HAP-1 (cell line): Measurements from ENCODE around the gene POLR1H.

Experiments used
- DNase-seq, 2 experiments: peaks; one replicate each; pipeline ENCODE4 v3.0.0-alpha.2; 2016 to 2020; ENCODE audit warnings: low spot score in 2 of 2
- H3K27me3 ChIP-seq: fragments of 250-450 bp; sonication (Bioruptor Pico); 2 replicates; pipeline ENCODE4 v1.5.1; 2020; ENCODE audit warnings: low read depth, mild to moderate bottlenecking, moderate library complexity
- H3K36me3 ChIP-seq: fragments of 250-450 bp; sonication (Bioruptor Pico); replicated peaks from 2 replicates; pipeline ENCODE4 v1.5.1; 2020; ENCODE audit warnings: mild to moderate bottlenecking
- H3K4me1 ChIP-seq: fragments of 250-450 bp; sonication (Bioruptor Pico); 2 replicates; pipeline ENCODE4 v1.5.1; 2020; ENCODE audit warnings: mild to moderate bottlenecking
- H3K4me3 ChIP-seq: fragments of 250-450 bp; sonication (Bioruptor Pico); 2 replicates; pipeline ENCODE4 v1.5.1; 2020; ENCODE audit warnings: mild to moderate bottlenecking, moderate library complexity
- H3K9me3 ChIP-seq: fragments of 250-450 bp; sonication (Bioruptor Pico); 2 replicates; pipeline ENCODE4 v1.5.1; 2020; ENCODE audit warnings: mild to moderate bottlenecking, moderate library complexity
- in situ Hi-C: fragments of 300-500 bp; cut with MboI; formaldehyde crosslinking; loops from 3 replicates; pipeline ENCODE4 v1.14.3; 2020; ENCODE audit warnings: low sequenced_read_pairs, inconsistent platforms, mixed read lengths

Gene POLR1H

GRCh38 chr6:30042476-30042875 is 18.6 kb upstream of the POLR1H start:
- in situ Hi-C loops, result no loop called here
- Histone ChIP-seq H3K27me3 (no peaks in the 10 kb centered on the region), H3K4me1 (no peaks in the 10 kb centered on the region), H3K36me3 (no peaks in the 10 kb centered on the region), H3K9me3 (no peaks in the 10 kb centered on the region), H3K4me3 (no peak overlapping the region)
- DNase-seq, result no peak

- H3K4me1 ChIP-seq, result no peaks in the 10 kb centered on the region
- no peak overlapping the region for H3K4me3 ChIP-seq
- no peaks in the 10 kb centered on the region for H3K27me3 ChIP-seq
- in situ Hi-C loops, result no loop called here
- no peak for DNase-seq
- H3K36me3 ChIP-seq, result no peaks in the 10 kb centered on the region
- H3K9me3 ChIP-seq, result no peaks in the 10 kb centered on the region
These were observed 18.2 kb upstream of the POLR1H start for GRCh38 chr6:30042914-30043313.

GRCh38 chr6:30043744-30044143 is 17.3 kb upstream of the POLR1H start:
- no peaks in the 10 kb centered on the region for H3K9me3 ChIP-seq
- in situ Hi-C loops, result no loop called here
- H3K27me3 ChIP-seq, result no peaks in the 10 kb centered on the region
- no peak overlapping the region for H3K4me3 ChIP-seq
- no peaks in the 10 kb centered on the region for H3K36me3 ChIP-seq
- no peaks in the 10 kb centered on the region for H3K4me1 ChIP-seq
- no peak for DNase-seq

- Histone ChIP-seq H3K4me1 (no peaks in the 10 kb centered on the region), H3K4me3 (no peak overlapping the region), H3K9me3 (no peaks in the 10 kb centered on the region), H3K27me3 (no peaks in the 10 kb centered on the region), H3K36me3 (no peaks in the 10 kb centered on the region)
- DNase-seq, result no peak
- in situ Hi-C loops, result no loop called here
These were observed 16.4 kb upstream of the POLR1H start for GRCh38 chr6:30044630-30045029.

- DNase-seq, result no peak
- in situ Hi-C loops, result no loop called here
- Histone ChIP-seq H3K36me3 (no peaks in the 10 kb centered on the region; the same call in 1 of the 2 replicates), H3K4me3 (no peak overlapping the region), H3K27me3 (no peaks in the 10 kb centered on the region), H3K4me1 (no peaks in the 10 kb centered on the region), H3K9me3 (no peaks in the 10 kb centered on the region)
These were observed 13.8 kb upstream of the POLR1H start for GRCh38 chr6:30047220-30047619.

- in situ Hi-C loops, result no loop called here
- H3K4me1 ChIP-seq, result no peaks in the 10 kb centered on the region
- H3K4me3 ChIP-seq, result no peak overlapping the region
These were observed 7.4 kb upstream of the POLR1H start for GRCh38 chr6:30053682-30054081.

GRCh38 chr6:30055513-30055912 is 5.6 kb upstream of the POLR1H start:
- DNase-seq, result no peak
- peaks cover 11% of the 10 kb centered on the region; the same call in 1 of the 2 replicates for H3K4me1 ChIP-seq
- H3K27me3 ChIP-seq, result no peaks in the 10 kb centered on the region
- peaks cover 6% of the 10 kb centered on the region for H3K36me3 ChIP-seq
- no peak overlapping the region for H3K4me3 ChIP-seq
- in situ Hi-C loops, result no loop called here
- no peaks in the 10 kb centered on the region for H3K9me3 ChIP-seq

More at GRCh38 chr6:30053682-30054081, 7.4 kb upstream of the POLR1H start:
- Histone ChIP-seq H3K27me3 (no peaks in the 10 kb centered on the region), H3K36me3 (peaks cover 6% of the 10 kb centered on the region), H3K9me3 (no peaks in the 10 kb centered on the region)
- DNase-seq, result no peak

- Histone ChIP-seq H3K36me3 (peaks cover 25% of the 10 kb centered on the region), H3K27me3 (no peaks in the 10 kb centered on the region), H3K4me1 (peaks cover 15% of the 10 kb centered on the region), H3K9me3 (no peaks in the 10 kb centered on the region), H3K4me3 (peak overlapping the region; percentile 66)
- DNase-seq, result peak in 1 of 2 experiments; percentile 20
- in situ Hi-C loops, result no loop called here
These were observed 416 bp upstream of the POLR1H start for GRCh38 chr6:30060606-30061091.

GRCh38 chr6:30061858-30062458 is 893 bp downstream of the POLR1H start:
- in situ Hi-C loops, result no loop called here

GRCh38 chr6:30062471-30063178 is 1.6 kb downstream of the POLR1H start:
- H3K4me3 ChIP-seq, result peak overlapping the region; percentile 66
- peaks cover 25% of the 10 kb centered on the region for H3K36me3 ChIP-seq
- peaks cover 19% of the 10 kb centered on the region for H3K4me1 ChIP-seq
- H3K27me3 ChIP-seq, result no peaks in the 10 kb centered on the region
- in situ Hi-C loops, result no loop called here
- no peak for DNase-seq
- H3K9me3 ChIP-seq, result no peaks in the 10 kb centered on the region

More at GRCh38 chr6:30061858-30062458, 893 bp downstream of the POLR1H start:
- peaks cover 26% of the 10 kb centered on the region for H3K36me3 ChIP-seq
- H3K27me3 ChIP-seq, result no peaks in the 10 kb centered on the region
- peaks cover 19% of the 10 kb centered on the region for H3K4me1 ChIP-seq
- no peak for DNase-seq
- H3K9me3 ChIP-seq, result no peaks in the 10 kb centered on the region
- peak overlapping the region; percentile 66 for H3K4me3 ChIP-seq

- H3K36me3 ChIP-seq, result peaks cover 19% of the 10 kb centered on the region
- in situ Hi-C loops, result no loop called here
- peaks cover 23% of the 10 kb centered on the region for H3K4me1 ChIP-seq
- no peak overlapping the region for H3K4me3 ChIP-seq
- H3K27me3 ChIP-seq, result no peaks in the 10 kb centered on the region
- no peaks in the 10 kb centered on the region for H3K9me3 ChIP-seq
- DNase-seq, result no peak
These were observed 2.2 kb downstream of the POLR1H start for GRCh38 chr6:30063315-30063714.

- H3K4me1 ChIP-seq, result peaks cover 12% of the 10 kb centered on the region
- H3K27me3 ChIP-seq, result no peaks in the 10 kb centered on the region
These were observed 5.0 kb downstream of the POLR1H start for GRCh38 chr6:30066082-30066481.

GRCh38 chr6:30066577-30067459 is 5.8 kb downstream of the POLR1H start, which contains the start of gene PPP1R11:
TSS of gene PPP1R11 (plus strand) at chr6:30067198. CDS start at chr6:30067411, 213 bp downstream.
- Histone ChIP-seq H3K4me1 (peaks cover 12% of the 10 kb centered on the region), H3K27me3 (no peaks in the 10 kb centered on the region), H3K4me3 (peak within 1 kb of the TSS; percentile 54), H3K36me3 (peaks cover 19% of the 10 kb centered on the region), H3K9me3 (no peaks in the 10 kb centered on the region)
- in situ Hi-C loops, result no loop called here
- peak; percentile 97 to 98 for DNase-seq

More at GRCh38 chr6:30066082-30066481, 5.0 kb downstream of the POLR1H start:
- H3K9me3 ChIP-seq, result no peaks in the 10 kb centered on the region
- DNase-seq, result no peak
- peaks cover 19% of the 10 kb centered on the region for H3K36me3 ChIP-seq
- peak overlapping the region; percentile 54 for H3K4me3 ChIP-seq
- in situ Hi-C loops, result no loop called here
